Heart right ventricle (tissue), 16 donors: ENCODE data around the gene FOXN4. TPM values are rescaled to one million over a fixed set of nuclear protein-coding genes. Genes with fewer than 3 reads are reported as not detected.

Experiments used
- ATAC-seq, 8 donors: fragments of 200-7000 bp; cut with Tn5 transposase; one replicate each; pipeline ENCODE4 v1.9.1; 2020; ENCODE audit warnings: mild to moderate bottlenecking in 8 of 8, moderate library complexity in 8 of 8, moderate number of reproducible peaks in 1 of 8
- DNase-seq, 2 donors: peaks; one replicate each; pipeline ENCODE4 v3.0.0-alpha.2; 2020
- H3K27ac ChIP-seq, 10 donors: fragments of 200-600 bp; sonication (generic) in 2 of 10; one replicate each; pipeline versions ENCODE4 v1.5.0 to v1.8.0; 2020 to 2022; ENCODE audit warnings: mild to moderate bottlenecking in 3 of 10
- H3K27me3 ChIP-seq, 7 donors: fragments of 200-600 bp; one replicate each; pipeline ENCODE4 v1.8.0; 2021 to 2022; ENCODE audit warnings: mild to moderate bottlenecking in 2 of 7
- H3K36me3 ChIP-seq, 9 donors: fragments of 200-600 bp; sonication (generic) in 1 of 9; one replicate each; pipeline versions ENCODE4 v1.5.0 to v1.8.0; 2020 to 2022; ENCODE audit warnings: mild to moderate bottlenecking in 2 of 9
- H3K4me1 ChIP-seq, 9 donors: fragments of 200-600 bp; sonication (generic) in 1 of 9; one replicate each; pipeline versions ENCODE4 v1.5.0 to v1.8.0; 2020 to 2022; ENCODE audit warnings: mild to moderate bottlenecking in 4 of 9
- H3K4me3 ChIP-seq, 10 donors: fragments of 200-600 bp; sonication (generic) in 2 of 10; one replicate each; pipeline versions ENCODE4 v1.5.0 to v1.8.0; 2020 to 2022; ENCODE audit warnings: mild to moderate bottlenecking in 7 of 10, moderate library complexity in 2 of 10
- H3K9me3 ChIP-seq, 11 donors: fragments of 200-600 bp in 10 of 11; sonication (generic) in 2 of 11; one replicate each; pipeline versions ENCODE4 v1.5.0 to v1.8.0; 2013 to 2022; ENCODE audit warnings: mild to moderate bottlenecking in 2 of 11, control low read depth in 1 of 11, moderate library complexity in 1 of 11
- CTCF ChIP-seq, 9 donors: fragments of 200-600 bp; sonication (generic) in 2 of 9; IDR thresholded peaks; one replicate each; pipeline versions ENCODE4 v1.5.0 to v1.8.0; 2021 to 2022; ENCODE audit warnings: antibody characterized with exemption in 9 of 9, mild to moderate bottlenecking in 5 of 9, moderate library complexity in 1 of 9
- WGBS, 2 donors: extraction: QIAGEN DNeasy Blood & Tissue Kit; methylation state at CpG; one replicate each; pipeline ENCODE4 v1.1.7; 2013; ENCODE audit warnings: inconsistent platforms in 1 of 2; 5-methylcytosine and 5-hydroxymethylcytosine counted together
- intact Hi-C, 10 donors: fragments of 100-400 bp; cut with DNase I; formaldehyde crosslinking; loops; one replicate each; pipeline versions ENCODE4 v1.11.1 to v1.14.2; 2022
- polyA plus RNA-seq, 2 donors: library from polyadenylated mRNA; stranded (reverse); fragments of 200-250 nt; gene quantifications; one replicate each; pipeline ENCODE4 v1.2.3, GENCODE V29; 2013
- total RNA-seq, 10 donors: library from RNA; stranded (reverse); fragmentation: NEBNext Ultra II Directional in 3 of 10; extraction: Animal tissue kit (Norgen Biotek cat#: 25700) in 3 of 10; gene quantifications; one replicate each; pipeline versions ENCODE4 v1.2.1 to v1.2.4, GENCODE V29; 2021 to 2023
- donor health status: Arrhythmogenic right ventricular cardiomyopathy.
- donor health status: ischemic (EF 13 %, LVEDD 7.1; RV severe dilation, severe dysfunction).
- donor health status: healthy with polysubstance abuse.
- donor health status: DM: no; HTN: yes; CAD: no.
- donor health status: DM: no; HTN: no; CAD: no.
- donor health status: ischemic (EF 25% LVEDD 6.9; RV normal size, moderate dysfunction).
- donor health status: ischemic (EF 25% LVEDD 5.7; RV mildly dilated, moderate dysfunction).
- donor health status: healthy.
- donor health status: DM: yes; HTN: yes; CAD: no.
- donor health status: Ischemic cardiomyopathy.
- donor health status: ischemic (EF 35%, LVEDD 5.7; RV mildly dilated, moderate dysfunction).
- donor health status: nonischemic (EF 11% LVEDD 7.7; RV severe dilation, severe dysfunction).
- donor health status: DM: yes; HTN: yes; CAD: no.
- donor health status: PGD.
- donor health status: ischemic (EF 29% LVEDD 5.4; RV normal size, mild dysfunction).
- donor health status: nonischemic (EF 23%, LVEDD 6.1; RV moderate dilation, normal function).

Gene FOXN4
- total and polyA plus RNA-seq, 12 donors = 0.07 to 0.19 TPM; not detected in 10

GRCh38 chr12:109345428-109345827 is 36.3 kb upstream of the FOXN4 start:
- DNase-seq = no peak
- peaks cover 0 to 6% (median 0%) of the 10 kb centered on the region in 7 donors for H3K27me3 ChIP-seq
- H3K4me1 ChIP-seq = no peaks in the 10 kb centered on the region
- no peak overlapping the region for H3K27ac ChIP-seq
- H3K4me3 ChIP-seq = no peak overlapping the region
- ATAC-seq = no peak
- WGBS, 2 donors = 87 to 90% methylated on average over 2 of the region's 2 CpGs
- no peak for TF ChIP-seq CTCF (IDR thresholded peaks at IDR 0.05)
- no peaks in the 10 kb centered on the region for H3K36me3 ChIP-seq
- H3K9me3 ChIP-seq = peaks cover 0 to 5% (median 0%) of the 10 kb centered on the region in 11 donors
- intact Hi-C loops = no loop called here

- peaks cover 0 to 5% (median 0%) of the 10 kb centered on the region in 11 donors for H3K9me3 ChIP-seq
- H3K4me3 ChIP-seq = no peak overlapping the region
- ATAC-seq (no peak), DNase-seq (no peak)
- H3K4me1 ChIP-seq = no peaks in the 10 kb centered on the region
- intact Hi-C loops = no loop called here
- no peak for TF ChIP-seq CTCF (IDR thresholded peaks at IDR 0.05)
- no peak overlapping the region for H3K27ac ChIP-seq
- WGBS, 2 donors = 40 to 64% methylated on average over 2 of the region's 2 CpGs
- H3K36me3 ChIP-seq = no peaks in the 10 kb centered on the region
- peaks cover 0 to 6% (median 0%) of the 10 kb centered on the region in 7 donors for H3K27me3 ChIP-seq
Measured at GRCh38 chr12:109343677-109344076, 34.6 kb upstream of the FOXN4 start.

- Histone ChIP-seq H3K9me3 (no peaks in the 10 kb centered on the region), H3K4me3 (no peak overlapping the region), H3K27ac (no peak overlapping the region), H3K36me3 (no peaks in the 10 kb centered on the region), H3K27me3 (peaks cover 0 to 18% (median 0%) of the 10 kb centered on the region in 7 donors), H3K4me1 (no peaks in the 10 kb centered on the region)
- 84 to 91% methylated on average over 1 of the region's 1 CpG for WGBS, 2 donors
- intact Hi-C loops = no loop called here
- ATAC-seq (no peak), DNase-seq (no peak)
- TF ChIP-seq CTCF (IDR thresholded peaks at IDR 0.05) = no peak
Measured at GRCh38 chr12:109336593-109336992, 27.5 kb upstream of the FOXN4 start.

- no peaks in the 10 kb centered on the region for H3K36me3 ChIP-seq
- ATAC-seq = no peak
- H3K27ac ChIP-seq = no peak overlapping the region
- H3K4me1 ChIP-seq = no peaks in the 10 kb centered on the region
- no peak for DNase-seq
- 95 to 97% methylated on average over 2 of the region's 2 CpGs for WGBS, 2 donors
- H3K4me3 ChIP-seq = no peak overlapping the region
- H3K9me3 ChIP-seq = no peaks in the 10 kb centered on the region
- TF ChIP-seq CTCF (IDR thresholded peaks at IDR 0.05) = no peak
- intact Hi-C loops = no loop called here
- peaks cover 0 to 18% (median 0%) of the 10 kb centered on the region in 7 donors for H3K27me3 ChIP-seq
Measured at GRCh38 chr12:109334887-109335286, 25.8 kb upstream of the FOXN4 start.
